COLO668 (cell line): ENCODE data around the gene STMN3.
"Not testable (repeated sequence)": the region's sequence is repeated elsewhere in the genome, so short reads cannot be mapped to it uniquely, and the experiment has no call there.

Experiments used
- DNase-seq: peaks from one replicate; lab custom pipeline; 2025; ENCODE audit not compliant: unreplicated experiment; lab: John Stamatoyannopoulos, UW

Gene STMN3

GRCh38 chr20:63639093-63639975, 13.9 kb downstream of the STMN3 start:
- DNase-seq: no peak

- DNase-seq: no peak
Observed at GRCh38 chr20:63636752-63637628, 16.2 kb downstream of the STMN3 start.

GRCh38 chr20:63635431-63636141, 17.6 kb downstream of the STMN3 start:
- no peak for DNase-seq

DNA sequence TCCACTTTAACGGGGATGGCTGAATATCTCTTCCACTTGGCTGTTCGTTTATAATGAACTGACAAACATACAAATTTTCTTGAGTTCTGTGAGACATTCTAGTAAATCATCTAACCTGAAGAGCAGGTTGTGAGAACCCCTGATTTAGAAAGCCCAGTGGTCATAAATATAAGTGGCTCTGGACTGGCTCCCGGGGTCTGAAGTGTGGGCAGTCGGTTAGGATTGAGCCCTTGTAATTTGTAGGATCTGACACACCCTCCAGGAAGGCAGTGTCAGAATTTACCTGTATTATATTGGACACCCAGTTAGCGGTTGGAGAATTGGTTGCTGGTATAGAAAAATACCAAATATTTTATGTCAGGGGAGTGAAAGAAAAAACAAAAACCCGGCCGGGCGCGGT, 19.5 kb downstream of the STMN3 start:
- DNase-seq: no peak

- DNase-seq: not testable (repeated sequence)
Observed at GRCh38 chr20:63631426-63631825, 21.8 kb downstream of the STMN3 start.

DNA sequence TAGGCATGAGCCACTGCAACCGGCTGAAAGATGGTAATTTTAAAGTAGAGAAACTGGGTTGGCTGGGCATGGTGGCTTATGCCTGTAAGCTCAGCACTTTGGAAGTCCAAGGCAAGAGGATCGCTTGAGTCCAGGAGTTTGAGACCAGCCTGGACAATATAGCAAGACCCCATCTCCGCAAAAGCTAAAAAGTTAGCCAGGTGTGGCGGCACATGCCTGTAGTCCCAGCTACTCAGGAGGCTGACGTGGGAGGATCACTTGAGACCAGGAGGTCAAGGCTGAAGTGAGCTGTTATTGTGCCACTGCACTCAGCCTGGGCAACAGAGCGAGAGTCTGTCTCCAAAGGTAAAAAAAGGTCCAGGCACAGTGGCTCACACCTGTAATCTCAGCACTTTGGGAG, 22.3 kb downstream of the STMN3 start:
- not testable (repeated sequence) for DNase-seq

- DNase-seq: peak; percentile 78
Observed at GRCh38 chr20:63628246-63628975, 24.8 kb downstream of the STMN3 start.

DNA sequence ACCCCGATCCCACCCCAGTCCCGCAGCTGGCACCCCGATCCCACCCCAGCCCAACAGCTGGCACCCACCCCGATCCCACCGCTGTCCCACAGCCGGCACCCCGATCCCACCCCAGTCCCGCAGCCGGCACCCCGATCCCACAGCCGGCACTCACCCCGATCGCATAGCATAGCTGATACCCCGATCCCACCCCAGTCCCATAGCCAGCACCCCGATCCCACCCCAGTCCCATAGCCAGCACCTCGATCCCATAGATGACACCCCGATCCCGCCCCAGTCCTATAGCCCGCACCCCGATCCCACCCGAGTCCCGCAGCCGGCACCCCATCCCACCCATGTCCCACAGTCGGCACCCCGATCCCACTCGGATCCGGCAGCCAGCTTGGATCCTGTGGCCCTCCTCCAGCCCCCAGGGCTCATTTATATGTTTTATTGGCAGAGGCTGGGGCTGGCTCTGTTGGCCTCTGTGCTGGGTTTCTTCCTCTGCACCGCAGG, 25.4 kb downstream of the STMN3 start:
- DNase-seq: no peak

- DNase-seq: peak; percentile 98
Observed at GRCh38 chr20:63627129-63627750, 26.0 kb downstream of the STMN3 start.

GRCh38 chr20:63626424-63627128, 26.6 kb downstream of the STMN3 start, which contains the start of gene GMEB2:
GMEB2 (minus strand) TSS chr20:63627101; CDS start chr20:63619397, 7,704 bp downstream.
- peak; percentile 94 for DNase-seq

GRCh38 chr20:63625771-63626423, 27.3 kb downstream of the STMN3 start:
- DNase-seq: peak; percentile 16

DNA sequence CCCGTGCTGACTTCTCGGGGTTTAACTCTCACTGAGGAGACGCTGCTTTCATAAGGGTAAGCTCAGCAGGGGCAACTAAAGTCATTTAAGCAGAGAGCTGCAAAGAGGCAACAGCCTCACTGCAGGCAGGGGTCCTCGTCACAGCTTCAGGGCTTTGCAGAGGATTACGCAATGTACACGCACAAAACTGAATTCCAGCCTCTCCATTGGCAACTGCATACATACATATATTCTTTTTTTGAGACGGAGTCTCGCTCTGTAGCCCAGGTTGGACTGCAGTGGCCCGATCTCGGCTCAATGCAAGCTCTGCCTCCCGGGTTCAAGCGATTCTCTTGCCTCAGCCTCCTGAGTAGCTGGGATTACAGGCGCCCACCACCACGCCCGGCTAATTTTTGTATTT, 28.7 kb downstream of the STMN3 start:
- no peak for DNase-seq

GRCh38 chr20:63622732-63623131, 30.5 kb downstream of the STMN3 start:
- DNase-seq: no peak

GRCh38 chr20:63622096-63622495, 31.1 kb downstream of the STMN3 start:
- no peak for DNase-seq

DNA sequence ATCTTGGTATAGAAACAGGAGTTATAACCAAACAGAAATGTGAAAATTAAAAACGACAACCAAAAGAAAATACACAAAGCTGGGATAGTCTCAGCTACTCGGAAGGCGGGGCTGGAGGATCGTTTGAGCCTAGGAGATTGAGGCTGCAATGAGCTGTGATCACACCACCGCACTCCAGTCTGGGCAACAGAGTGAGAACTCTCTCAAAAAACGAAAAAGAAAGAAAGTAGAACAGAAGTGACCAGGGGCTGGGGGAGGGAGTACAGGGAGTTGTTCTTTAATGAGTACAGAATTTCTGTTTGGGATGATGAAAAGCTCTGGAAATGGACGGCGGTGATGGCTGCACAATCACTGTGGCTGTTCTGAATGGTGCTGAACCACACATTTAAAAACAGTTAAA, 32.2 kb downstream of the STMN3 start:
- DNase-seq: no peak

- no peak for DNase-seq
Observed at GRCh38 chr20:63619505-63619904, 33.7 kb downstream of the STMN3 start.

GRCh38 chr20:63619086-63619485, 34.1 kb downstream of the STMN3 start:
- no peak for DNase-seq

DNA sequence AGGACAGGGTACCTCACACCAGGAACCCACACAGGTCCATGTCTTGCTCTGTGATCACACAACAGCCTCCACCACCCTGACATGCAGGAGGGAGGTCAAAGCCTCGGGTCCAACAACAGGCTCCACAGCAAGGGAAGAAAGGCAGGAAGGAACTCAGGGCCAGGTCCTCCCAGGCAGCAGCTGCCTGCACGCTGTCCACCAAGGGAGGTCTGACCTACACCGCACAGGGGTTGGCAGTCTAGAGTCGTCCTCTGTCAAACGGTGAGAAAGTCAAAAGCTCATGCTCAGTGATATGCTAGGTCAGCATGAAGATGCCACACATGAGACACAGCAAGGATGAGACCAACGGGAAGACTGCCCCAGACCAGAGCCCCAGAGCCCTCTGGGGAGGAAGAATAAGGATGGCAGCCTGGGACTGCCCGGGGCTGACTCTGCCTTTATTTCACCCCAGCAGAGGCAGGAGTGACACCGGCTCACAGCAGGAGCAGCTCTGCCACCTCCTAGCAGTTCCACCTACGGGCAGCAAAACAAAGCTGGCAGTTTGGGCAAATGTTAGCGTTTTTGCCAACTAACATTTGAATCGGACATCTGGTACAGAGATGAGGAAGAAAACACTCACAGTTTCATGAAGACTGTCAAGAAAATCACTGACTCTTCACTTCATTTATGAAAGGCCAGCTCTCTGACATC, 34.8 kb downstream of the STMN3 start:
- DNase-seq: no peak
